Tibial artery (tissue), 4 donors: Measurements from ENCODE around the gene DBF4.
"Not testable (repeated sequence)": the region's sequence is repeated elsewhere in the genome, so short reads cannot be mapped to it uniquely, and the experiment has no call there.

ENCODE experiments used
- DNase-seq, 2 donors: peaks; one replicate each; pipeline ENCODE4 v3.0.0-alpha.2; 2019
- H3K27ac ChIP-seq, 2 donors: fragments of 200-600 bp; sonication (generic) in 1 of 2; 1 replicate in 1 of 2; 2 replicates in 1 of 2; pipeline ENCODE4 v1.5.1; 2018 to 2019; ENCODE audit warnings: mild to moderate bottlenecking in 1 of 2
- H3K27me3 ChIP-seq, 2 donors: fragments of 200-600 bp; sonication (generic) in 1 of 2; one replicate each; pipeline versions ENCODE4 v1.5.1 to v1.6.0; 2016 to 2019
- H3K36me3 ChIP-seq, 3 donors: fragments of 200-600 bp; sonication (generic) in 2 of 3; one replicate each; pipeline ENCODE4 v1.5.1; 2016 to 2019; ENCODE audit warnings: mild to moderate bottlenecking in 2 of 3
- H3K4me1 ChIP-seq, 4 donors: fragments of 200-600 bp; sonication (generic) in 2 of 4; 1 replicate in 3 of 4; 2 replicates in 1 of 4; pipeline ENCODE4 v1.5.1; 2016 to 2019
- H3K4me3 ChIP-seq, 2 donors: fragments of 200-600 bp; sonication (generic) in 1 of 2; 1 replicate in 1 of 2; 2 replicates in 1 of 2; pipeline ENCODE4 v1.5.1; 2018 to 2019; ENCODE audit warnings: mild to moderate bottlenecking in 2 of 2
- H3K9me3 ChIP-seq, 3 donors: fragments of 200-600 bp; sonication (generic) in 1 of 3; one replicate each; pipeline ENCODE4 v1.5.1; 2016 to 2019
- CTCF ChIP-seq, 2 experiments: fragments of 200-600 bp in 1 of 2; fragments of 450-650 bp in 1 of 2; IDR thresholded peaks; one replicate each; pipeline ENCODE4 v1.5.1; 2017 to 2019; ENCODE audit warnings: antibody characterized with exemption in 2 of 2, mild to moderate bottlenecking in 1 of 2, moderate library complexity in 1 of 2
- intact Hi-C: fragments of 100-400 bp; cut with DNase I; formaldehyde crosslinking; loops from one replicate; pipeline ENCODE4 v1.15.0; 2023; ENCODE audit warnings: low total_unique reads

Gene DBF4

GRCh38 chr7:87895363-87895762 is 19.1 kb downstream of the DBF4 start:
- H3K4me1 ChIP-seq, result no peaks in the 10 kb centered on the region
- H3K27me3 ChIP-seq, result no peaks in the 10 kb centered on the region
- no peak for DNase-seq
- no peaks in the 10 kb centered on the region for H3K9me3 ChIP-seq
- no peak for TF ChIP-seq CTCF (IDR thresholded peaks at IDR 0.05)
- intact Hi-C loops, result no loop called here
- no peaks in the 10 kb centered on the region for H3K36me3 ChIP-seq
- H3K27ac ChIP-seq, result no peak overlapping the region
- H3K4me3 ChIP-seq, result no peak overlapping the region

GRCh38 chr7:87899255-87899654 is 23.0 kb downstream of the DBF4 start:
- Histone ChIP-seq H3K27me3 (no peaks in the 10 kb centered on the region), H3K27ac (no peak overlapping the region), H3K36me3 (peaks cover 0 to under 1% (median under 1%) of the 10 kb centered on the region in 3 donors), H3K4me1 (no peaks in the 10 kb centered on the region), H3K4me3 (no peak overlapping the region), H3K9me3 (no peaks in the 10 kb centered on the region)
- intact Hi-C loops, result no loop called here
- no peak for TF ChIP-seq CTCF (IDR thresholded peaks at IDR 0.05)
- no peak for DNase-seq

GRCh38 chr7:87907136-87907906 is 31.0 kb downstream of the DBF4 start:
- H3K27ac ChIP-seq, H3K9me3 ChIP-seq, H3K36me3 ChIP-seq, intact Hi-C loops, H3K4me1 ChIP-seq, H3K4me3 ChIP-seq, DNase-seq, H3K27me3 ChIP-seq: not testable (repeated sequence)

GRCh38 chr7:87908814-87909213 is 32.5 kb downstream of the DBF4 start:
- H3K4me1 ChIP-seq, H3K9me3 ChIP-seq, H3K27me3 ChIP-seq, DNase-seq, intact Hi-C loops, H3K36me3 ChIP-seq, H3K4me3 ChIP-seq, H3K27ac ChIP-seq: not testable (repeated sequence)

- no peak overlapping the region for H3K4me3 ChIP-seq
- DNase-seq, result no peak
- intact Hi-C loops, result no loop called here
Measured at GRCh38 chr7:87912121-87912520, 35.8 kb downstream of the DBF4 start.

GRCh38 chr7:87918740-87919139 is 42.4 kb downstream of the DBF4 start:
- DNase-seq, result no peak
- intact Hi-C loops, result no loop called here
- Histone ChIP-seq H3K4me1 (no peaks in the 10 kb centered on the region), H3K9me3 (no peaks in the 10 kb centered on the region), H3K27ac (no peak overlapping the region), H3K27me3 (peaks cover 0 to 4% of the 10 kb centered on the region in 2 donors), H3K4me3 (no peak overlapping the region), H3K36me3 (no peaks in the 10 kb centered on the region)
- no peak for TF ChIP-seq CTCF (IDR thresholded peaks at IDR 0.05)

More at GRCh38 chr7:87912121-87912520, 35.8 kb downstream of the DBF4 start:
- Histone ChIP-seq H3K9me3 (no peaks in the 10 kb centered on the region), H3K36me3 (no peaks in the 10 kb centered on the region), H3K27me3 (no peaks in the 10 kb centered on the region), H3K27ac (no peak overlapping the region), H3K4me1 (no peaks in the 10 kb centered on the region)
- no peak for TF ChIP-seq CTCF (IDR thresholded peaks at IDR 0.05)
